ENCODE data around the gene GABRR3.

GRCh38 chr3:97948351-97949109 lies 86.6 kb downstream of the GABRR3 start:
- TF ChIP-seq CTCF (IDR thresholded peaks at IDR 0.05; ENCODE audit: low read length) (no peak), EZH2 (IDR thresholded peaks at IDR 0.05; ENCODE audit: borderline replicate concordance, low read length) (no peak)
